ENCODE measurements around the gene LHCGR. TPM values are rescaled to one million over a fixed set of nuclear protein-coding genes. Genes with fewer than 3 reads are reported as not detected.

The LHCGR gene
- total RNA-seq, 1 donor from 2014 or later, result 0.13 TPM

GRCh38 chr2:48759682-48760081, 4.2 kb upstream of the LHCGR start:
- no peak overlapping the region for H3K4me3 Mint-ChIP-seq
- H3K27ac Mint-ChIP-seq, result no peak overlapping the region
- peaks cover 23% of the 10 kb centered on the region for H3K9me3 Mint-ChIP-seq
- H3K4me1 Mint-ChIP-seq, result peaks cover 14% of the 10 kb centered on the region
- no peak for TF ChIP-seq CTCF (IDR thresholded peaks at IDR 0.05; ENCODE audit: unreplicated experiment)
- peaks cover 23% of the 10 kb centered on the region for H3K27me3 Mint-ChIP-seq (ENCODE audit: low read depth)
- no peaks in the 10 kb centered on the region for H3K36me3 Mint-ChIP-seq
- DNase-seq (ENCODE audit: low spot score in 2 of 2, unreplicated experiment in 2 of 2), result no peak

GRCh38 chr2:48756289-48756688, 765 bp upstream of the LHCGR start:
- TF ChIP-seq CTCF (IDR thresholded peaks at IDR 0.05; ENCODE audit: unreplicated experiment), result no peak
- no peak overlapping the region for H3K27ac Mint-ChIP-seq
- H3K36me3 Mint-ChIP-seq, result no peaks in the 10 kb centered on the region
- peaks cover 28% of the 10 kb centered on the region for H3K27me3 Mint-ChIP-seq (ENCODE audit: low read depth)
- peaks cover 14% of the 10 kb centered on the region for H3K4me1 Mint-ChIP-seq
- H3K9me3 Mint-ChIP-seq, result no peaks in the 10 kb centered on the region
- DNase-seq (ENCODE audit: low spot score in 2 of 2, unreplicated experiment in 2 of 2), result no peak
- H3K4me3 Mint-ChIP-seq, result no peak overlapping the region

GRCh38 chr2:48754874-48755273, 650 bp downstream of the LHCGR start:
- Mint-ChIP-seq H3K36me3 (no peaks in the 10 kb centered on the region), H3K27ac (no peak overlapping the region), H3K4me3 (peak overlapping the region; percentile 56), H3K27me3 (ENCODE audit: low read depth) (peaks cover 28% of the 10 kb centered on the region), H3K9me3 (no peaks in the 10 kb centered on the region), H3K4me1 (peaks cover 14% of the 10 kb centered on the region)
- TF ChIP-seq CTCF (IDR thresholded peaks at IDR 0.05; ENCODE audit: unreplicated experiment), result no peak
- DNase-seq (ENCODE audit: low spot score in 2 of 2, unreplicated experiment in 2 of 2), result no peak

DNA sequence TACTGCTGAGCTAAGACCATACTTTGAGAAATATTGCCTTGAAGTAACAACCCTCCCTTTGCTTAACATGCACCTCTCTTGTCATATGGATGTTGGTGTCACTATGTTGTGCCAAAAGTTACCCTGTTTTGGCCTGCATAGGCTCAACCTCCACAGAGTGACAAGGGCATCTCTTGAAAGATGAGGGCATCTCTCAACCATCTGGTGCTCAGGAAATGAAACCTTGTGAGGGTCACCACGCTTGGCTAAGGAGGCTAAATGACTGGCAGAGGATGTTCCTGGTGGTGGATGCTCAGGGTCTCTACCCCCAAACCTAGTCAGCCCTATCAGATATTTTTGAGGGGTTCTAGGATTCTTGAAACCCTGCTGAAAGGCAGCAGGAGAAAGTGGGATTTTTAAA, 2.3 kb downstream of the LHCGR start:
- Mint-ChIP-seq H3K4me1 (peaks cover 13% of the 10 kb centered on the region), H3K36me3 (no peaks in the 10 kb centered on the region), H3K9me3 (no peaks in the 10 kb centered on the region), H3K27ac (no peak overlapping the region), H3K4me3 (no peak overlapping the region), H3K27me3 (ENCODE audit: low read depth) (peaks cover 28% of the 10 kb centered on the region)
- no peak for DNase-seq (ENCODE audit: low spot score in 2 of 2, unreplicated experiment in 2 of 2)
- TF ChIP-seq CTCF (IDR thresholded peaks at IDR 0.05; ENCODE audit: unreplicated experiment), result no peak

DNA sequence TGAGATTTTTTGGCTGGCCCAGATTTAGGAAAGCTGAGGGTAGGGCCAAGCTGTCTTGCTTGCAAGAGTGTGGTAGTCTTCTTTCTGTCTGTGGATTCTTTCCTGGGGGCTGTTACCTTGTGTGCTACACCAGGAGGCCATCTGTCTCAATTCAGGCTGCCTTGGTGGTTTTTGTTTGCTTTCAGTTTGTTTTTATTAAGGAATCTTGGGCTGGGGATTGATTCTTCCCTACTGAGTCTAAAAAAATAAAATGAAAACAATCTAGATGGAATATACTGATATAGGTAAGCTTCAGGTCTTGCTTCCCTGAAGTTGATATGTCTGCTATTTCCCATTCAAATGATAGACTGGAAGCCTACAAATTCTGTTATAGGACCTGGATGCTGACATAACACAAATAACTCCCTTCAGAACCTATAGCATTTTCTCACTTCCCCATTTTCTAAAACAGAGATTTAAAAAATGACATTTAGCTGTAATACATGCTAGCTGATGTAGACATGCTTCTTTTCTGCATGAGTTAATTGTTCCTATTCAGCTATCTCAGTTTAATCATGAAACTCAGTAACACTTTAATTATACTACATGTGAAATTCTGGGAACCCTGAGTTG, 5.3 kb downstream of the LHCGR start:
- no peak for DNase-seq (ENCODE audit: low spot score in 2 of 2, unreplicated experiment in 2 of 2)
- H3K27me3 Mint-ChIP-seq (ENCODE audit: low read depth), result peaks cover 10% of the 10 kb centered on the region

More for the DNA sequence above, 5.3 kb downstream of the LHCGR start:
- no peak overlapping the region for H3K27ac Mint-ChIP-seq
- H3K4me1 Mint-ChIP-seq, result peaks cover 11% of the 10 kb centered on the region
- no peaks in the 10 kb centered on the region for H3K9me3 Mint-ChIP-seq
- no peak for TF ChIP-seq CTCF (IDR thresholded peaks at IDR 0.05; ENCODE audit: unreplicated experiment)
- H3K36me3 Mint-ChIP-seq, result no peaks in the 10 kb centered on the region
- no peak overlapping the region for H3K4me3 Mint-ChIP-seq
